ENCODE data around the gene CEP44. TPM values are rescaled to one million over a fixed set of nuclear protein-coding genes. Genes with fewer than 3 reads are reported as not detected.

Gene CEP44
- total and polyA plus RNA-seq, 10 of the 15 experiments (the other 5 are each of a cell fraction or from before 2014, with no cell fraction given) = 7.6 to 19.8 (median 14.2) TPM

DNA sequence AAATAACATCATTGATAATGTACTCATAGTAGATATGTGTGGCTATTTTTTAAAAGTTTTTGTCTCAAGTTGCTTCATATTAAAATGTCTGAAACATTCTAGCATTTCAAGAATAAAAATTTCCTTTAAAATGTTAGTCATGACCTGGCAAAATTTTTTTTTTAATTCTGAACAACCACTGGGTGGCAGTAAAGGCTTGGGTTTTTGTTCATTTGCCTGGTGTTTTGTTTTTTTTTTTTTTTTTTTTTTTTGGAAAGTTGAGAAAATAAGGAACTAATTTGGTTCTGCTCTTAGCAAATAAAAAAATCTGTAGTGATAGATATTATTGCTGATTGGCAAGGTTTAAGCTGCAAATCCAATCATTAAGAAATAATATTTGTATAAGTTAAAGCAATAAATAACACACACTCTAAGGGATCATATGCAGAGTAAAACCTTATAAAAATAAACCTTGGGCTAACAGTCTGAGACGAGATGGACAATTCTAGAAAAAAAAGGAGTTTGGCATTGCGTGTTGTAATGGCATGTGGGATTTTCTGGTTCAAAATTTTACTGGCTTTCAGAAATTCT is 81.4 kb downstream of the CEP44 start:
- ATAC-seq (no peak), DNase-seq (ENCODE audit: low read depth, low spot score) (no peak), FAIRE-seq (no peak)
- no peaks in the 10 kb centered on the region for H3K36me3 ChIP-seq (ENCODE audit: control insufficient read depth in 2 of 2, insufficient read depth in 2 of 2, low read length in 1 of 2)
- no peak overlapping the region for H3K27ac ChIP-seq (ENCODE audit: control insufficient read depth, insufficient read depth)
- H2AFZ ChIP-seq (ENCODE audit: control insufficient read depth, low read depth, low read length) = no peak overlapping the region
- intact Hi-C loops (cut with micrococcal nuclease; ENCODE audit: unreplicated experiment) (loop anchor here (1.0 to 5.0 kb wide), 3 partner anchors 267 to 1172 kb away; no protein-coding TSS in a partner anchor), in situ Hi-C loops (cut with MboI) (loop anchor here (10.0 kb wide), 2 partner anchors 270 to 1170 kb away; no protein-coding TSS in a partner anchor)
- SMC1A ChIA-PET (ENCODE audit: uncharacterized antibody, unreplicated experiment) = interaction anchor here (1.4 kb wide), 1 partner anchor 267 kb away, joined by 7 read pairs; no protein-coding TSS in a partner anchor
- H3K4me1 ChIP-seq (ENCODE audit: control insufficient read depth, insufficient read depth, low read length) = no peaks in the 10 kb centered on the region
- CTCF ChIA-PET = interaction anchor here (1.5 to 3.4 kb wide), 4 partner anchors 32 to 349 kb away, joined by 3 to 20 read pairs (median 9); no protein-coding TSS in a partner anchor
- POLR2A ChIA-PET = no interaction called here
- no peaks in the 10 kb centered on the region for H4K20me1 ChIP-seq (ENCODE audit: control insufficient read depth, insufficient read depth)
- no peak overlapping the region for H3K4me2 ChIP-seq (ENCODE audit: control insufficient read depth, insufficient read depth)
- H3K9ac ChIP-seq (ENCODE audit: control insufficient read depth, insufficient read depth, low read length) = no peak overlapping the region
- no peaks in the 10 kb centered on the region for H3K9me3 ChIP-seq (replicated peaks; ENCODE audit: control insufficient read depth, insufficient read depth, low read length)
- H3K4me3 ChIP-seq = no peak overlapping the region
- BruUV-seq (replicated peaks) = no TSS peak
- RAD21 ChIA-PET (ENCODE audit: unreplicated experiment) = interaction anchor here (0.8 to 1.4 kb wide), 4 partner anchors 13 to 399 kb away, joined by 3 to 7 read pairs (median 4); no protein-coding TSS in a partner anchor
- 2% methylated on average over 2 of the region's 2 CpGs for WGBS (ENCODE audit: insufficient coverage, insufficient replicate concordance, low lambda C conversion rate, missing lambda C conversion rate)
- no peaks in the 10 kb centered on the region for H3K79me2 ChIP-seq (ENCODE audit: control insufficient read depth, insufficient read depth, low read length)
- no peaks in the 10 kb centered on the region for H3K27me3 ChIP-seq (replicated peaks in 1 of 2; ENCODE audit: control insufficient read depth in 2 of 2, insufficient read depth in 2 of 2, low read length in 1 of 2)
- TF ChIP-seq, protein P1, sequence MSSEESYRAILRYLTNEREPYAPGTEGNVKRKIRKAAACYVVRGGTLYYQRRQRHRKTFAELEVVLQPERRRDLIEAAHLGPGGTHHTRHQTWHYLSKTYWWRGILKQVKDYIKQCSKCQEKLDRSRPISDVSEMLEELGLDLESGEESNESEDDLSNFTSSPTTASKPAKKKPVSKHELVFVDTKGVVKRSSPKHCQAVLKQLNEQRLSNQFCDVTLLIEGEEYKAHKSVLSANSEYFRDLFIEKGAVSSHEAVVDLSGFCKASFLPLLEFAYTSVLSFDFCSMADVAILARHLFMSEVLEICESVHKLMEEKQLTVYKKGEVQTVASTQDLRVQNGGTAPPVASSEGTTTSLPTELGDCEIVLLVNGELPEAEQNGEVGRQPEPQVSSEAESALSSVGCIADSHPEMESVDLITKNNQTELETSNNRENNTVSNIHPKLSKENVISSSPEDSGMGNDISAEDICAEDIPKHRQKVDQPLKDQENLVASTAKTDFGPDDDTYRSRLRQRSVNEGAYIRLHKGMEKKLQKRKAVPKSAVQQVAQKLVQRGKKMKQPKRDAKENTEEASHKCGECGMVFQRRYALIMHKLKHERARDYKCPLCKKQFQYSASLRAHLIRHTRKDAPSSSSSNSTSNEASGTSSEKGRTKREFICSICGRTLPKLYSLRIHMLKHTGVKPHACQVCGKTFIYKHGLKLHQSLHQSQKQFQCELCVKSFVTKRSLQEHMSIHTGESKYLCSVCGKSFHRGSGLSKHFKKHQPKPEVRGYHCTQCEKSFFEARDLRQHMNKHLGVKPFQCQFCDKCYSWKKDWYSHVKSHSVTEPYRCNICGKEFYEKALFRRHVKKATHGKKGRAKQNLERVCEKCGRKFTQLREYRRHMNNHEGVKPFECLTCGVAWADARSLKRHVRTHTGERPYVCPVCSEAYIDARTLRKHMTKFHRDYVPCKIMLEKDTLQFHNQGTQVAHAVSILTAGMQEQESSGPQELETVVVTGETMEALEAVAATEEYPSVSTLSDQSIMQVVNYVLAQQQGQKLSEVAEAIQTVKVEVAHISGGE (CRISPR knock-in tag; IDR thresholded peaks at IDR 0.05) = no peak
- TF ChIP-seq POLR2AphosphoS5 (IDR thresholded peaks at IDR 0.05; ENCODE audit: low read length) (no peak), IKZF1 (conservative IDR thresholded peaks at IDR 0.05) (no peak), SMC3 (IDR thresholded peaks at IDR 0.05; ENCODE audit: borderline replicate concordance, low read length) (peak; percentile 63; the same call in 1 of the 2 replicates), EZH2 (IDR thresholded peaks at IDR 0.05; ENCODE audit: borderline replicate concordance, control insufficient read depth, low read depth, low read length) (no peak), ZNF384 (IDR thresholded peaks at IDR 0.05; ENCODE audit: borderline replicate concordance, low read depth, low read length) (peak; percentile 95), ATF2 (IDR thresholded peaks at IDR 0.05; ENCODE audit: low read length) (no peak), GABPA (IDR thresholded peaks at IDR 0.05; ENCODE audit: low read depth) (no peak), POU2F2 (IDR thresholded peaks at IDR 0.05; ENCODE audit: borderline replicate concordance, low read depth, low read length) (no peak), ZNF622 (IDR thresholded peaks at IDR 0.05) (no peak), CBFB (IDR thresholded peaks at IDR 0.05; ENCODE audit: low read depth) (no peak), RAD21 (IDR thresholded peaks at IDR 0.05; ENCODE audit: insufficient read depth, low read depth, low read length) (peak; percentile 78), RB1 (IDR thresholded peaks at IDR 0.05; ENCODE audit: borderline replicate concordance) (no peak)
- TF ChIP-seq, protein P2, sequence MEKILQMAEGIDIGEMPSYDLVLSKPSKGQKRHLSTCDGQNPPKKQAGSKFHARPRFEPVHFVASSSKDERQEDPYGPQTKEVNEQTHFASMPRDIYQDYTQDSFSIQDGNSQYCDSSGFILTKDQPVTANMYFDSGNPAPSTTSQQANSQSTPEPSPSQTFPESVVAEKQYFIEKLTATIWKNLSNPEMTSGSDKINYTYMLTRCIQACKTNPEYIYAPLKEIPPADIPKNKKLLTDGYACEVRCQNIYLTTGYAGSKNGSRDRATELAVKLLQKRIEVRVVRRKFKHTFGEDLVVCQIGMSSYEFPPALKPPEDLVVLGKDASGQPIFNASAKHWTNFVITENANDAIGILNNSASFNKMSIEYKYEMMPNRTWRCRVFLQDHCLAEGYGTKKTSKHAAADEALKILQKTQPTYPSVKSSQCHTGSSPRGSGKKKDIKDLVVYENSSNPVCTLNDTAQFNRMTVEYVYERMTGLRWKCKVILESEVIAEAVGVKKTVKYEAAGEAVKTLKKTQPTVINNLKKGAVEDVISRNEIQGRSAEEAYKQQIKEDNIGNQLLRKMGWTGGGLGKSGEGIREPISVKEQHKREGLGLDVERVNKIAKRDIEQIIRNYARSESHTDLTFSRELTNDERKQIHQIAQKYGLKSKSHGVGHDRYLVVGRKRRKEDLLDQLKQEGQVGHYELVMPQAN (conservative IDR thresholded peaks at IDR 0.05) = no peak
- TF ChIP-seq, protein P3, sequence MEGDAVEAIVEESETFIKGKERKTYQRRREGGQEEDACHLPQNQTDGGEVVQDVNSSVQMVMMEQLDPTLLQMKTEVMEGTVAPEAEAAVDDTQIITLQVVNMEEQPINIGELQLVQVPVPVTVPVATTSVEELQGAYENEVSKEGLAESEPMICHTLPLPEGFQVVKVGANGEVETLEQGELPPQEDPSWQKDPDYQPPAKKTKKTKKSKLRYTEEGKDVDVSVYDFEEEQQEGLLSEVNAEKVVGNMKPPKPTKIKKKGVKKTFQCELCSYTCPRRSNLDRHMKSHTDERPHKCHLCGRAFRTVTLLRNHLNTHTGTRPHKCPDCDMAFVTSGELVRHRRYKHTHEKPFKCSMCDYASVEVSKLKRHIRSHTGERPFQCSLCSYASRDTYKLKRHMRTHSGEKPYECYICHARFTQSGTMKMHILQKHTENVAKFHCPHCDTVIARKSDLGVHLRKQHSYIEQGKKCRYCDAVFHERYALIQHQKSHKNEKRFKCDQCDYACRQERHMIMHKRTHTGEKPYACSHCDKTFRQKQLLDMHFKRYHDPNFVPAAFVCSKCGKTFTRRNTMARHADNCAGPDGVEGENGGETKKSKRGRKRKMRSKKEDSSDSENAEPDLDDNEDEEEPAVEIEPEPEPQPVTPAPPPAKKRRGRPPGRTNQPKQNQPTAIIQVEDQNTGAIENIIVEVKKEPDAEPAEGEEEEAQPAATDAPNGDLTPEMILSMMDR (IDR thresholded peaks at IDR 0.05 in 2 of 3, conservative IDR thresholded peaks at IDR 0.05 in 1 of 3; ENCODE audit: control insufficient read depth in 2 of 3, extremely low read depth in 1 of 3, insufficient read depth in 1 of 3, low read depth in 3 of 3, low read length in 3 of 3) = peak in 2 of 3 experiments; percentile 24 to 45; a peak in 3 of 6 replicates
